ENCODE results near the gene DEPDC5.

The DEPDC5 gene

GRCh38 chr22:31945443-31945855, 191.6 kb downstream of the DEPDC5 start:
- no peak for DNase-seq (ENCODE audit: low read depth in 2 of 3, low spot score in 1 of 3)

- no peak for DNase-seq (ENCODE audit: low read depth in 2 of 3, low spot score in 1 of 3)
Observed at GRCh38 chr22:31945971-31946680, 192.3 kb downstream of the DEPDC5 start.

DNA sequence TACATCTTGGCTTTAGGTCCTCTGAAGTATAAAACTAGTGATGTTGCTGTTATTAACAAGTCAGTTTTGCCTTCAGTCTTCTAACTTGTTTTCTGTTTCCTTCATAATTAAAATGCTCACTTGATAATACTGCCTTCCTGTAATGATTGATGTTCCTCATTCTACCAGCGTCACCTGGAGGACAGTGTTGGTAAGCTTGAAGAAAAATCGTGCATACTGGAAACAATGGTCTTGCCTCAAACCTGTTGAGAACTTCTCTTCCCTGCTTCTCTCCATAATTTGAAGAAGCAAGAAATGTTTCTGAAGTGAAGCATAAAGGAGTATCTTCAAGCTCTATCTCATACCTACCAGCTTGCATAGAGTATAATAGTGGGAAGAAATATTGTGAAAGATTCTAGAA, 193.5 kb downstream of the DEPDC5 start:
- no peak for DNase-seq (ENCODE audit: low read depth in 2 of 3, low spot score in 1 of 3)

GRCh38 chr22:31948002-31948401, 194.2 kb downstream of the DEPDC5 start:
- DNase-seq (ENCODE audit: low read depth in 2 of 3, low spot score in 1 of 3), result no peak

DNA sequence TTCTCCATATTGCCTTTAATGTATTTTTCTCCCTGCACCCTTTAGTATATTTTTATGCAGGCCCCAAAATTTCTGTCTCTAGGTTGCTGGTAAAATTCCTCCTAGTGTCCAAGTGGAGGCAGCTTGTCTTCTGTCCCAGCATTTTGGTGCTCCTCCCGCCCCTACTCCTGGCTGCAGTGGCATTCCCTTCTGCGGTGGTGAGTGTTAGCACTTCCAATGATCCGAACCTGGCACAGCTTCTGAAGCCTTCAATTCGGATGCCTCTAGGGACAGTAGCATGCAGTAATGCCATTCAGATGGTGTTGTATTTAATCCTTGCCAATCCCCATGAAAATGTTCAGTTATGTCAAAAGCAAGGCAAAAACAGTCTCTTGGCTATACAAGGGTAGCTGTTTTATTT, 196.4 kb downstream of the DEPDC5 start:
- DNase-seq (ENCODE audit: low read depth in 2 of 3, low spot score in 1 of 3), result no peak

DNA sequence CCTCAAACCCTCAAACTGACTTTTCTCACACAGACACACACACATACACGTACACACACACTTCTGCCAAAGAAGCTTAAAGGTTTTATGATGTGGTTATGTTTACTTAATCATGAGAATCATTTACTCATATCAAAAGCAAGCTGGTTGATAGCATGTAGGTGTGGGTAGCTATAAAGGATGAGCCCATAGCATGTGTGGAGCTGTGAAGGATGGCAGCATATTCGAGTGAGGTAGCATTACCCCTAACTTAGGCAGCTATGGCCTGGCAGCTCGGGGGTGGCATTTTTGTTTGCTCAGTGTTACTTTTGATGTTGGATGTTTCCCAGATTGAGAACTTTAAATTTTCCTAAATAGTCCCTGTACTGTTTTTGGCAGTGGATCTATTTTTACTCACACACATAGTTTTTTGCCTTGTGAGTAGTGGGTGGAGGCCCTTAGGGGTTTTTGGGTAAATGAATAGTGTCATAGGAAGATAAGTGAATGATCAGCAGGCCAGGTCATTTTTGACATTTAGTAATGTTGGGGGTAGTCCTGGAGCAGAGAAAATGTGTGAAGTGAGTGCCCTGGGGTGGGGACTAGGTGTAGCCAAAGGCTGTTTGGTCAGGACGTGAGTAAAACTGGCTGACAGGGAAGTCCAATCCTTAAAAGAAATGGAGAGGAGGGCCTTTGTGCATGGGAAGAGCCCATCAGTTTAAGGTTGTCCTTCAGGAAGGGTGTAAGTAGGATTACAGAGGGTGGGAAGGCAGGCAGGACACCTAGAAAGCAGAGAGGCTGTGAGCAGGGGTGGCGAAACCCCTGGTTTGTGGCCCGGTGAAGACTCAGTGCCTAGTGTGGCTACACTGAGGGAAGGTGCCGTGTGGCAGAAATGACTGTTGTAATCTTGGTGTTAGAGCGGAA, 197.6 kb downstream of the DEPDC5 start:
- DNase-seq (ENCODE audit: low read depth in 2 of 3, low spot score in 1 of 3), result peak in 1 of 3 donors; percentile 20

- no peak for DNase-seq (ENCODE audit: low read depth in 2 of 3, low spot score in 1 of 3)
Observed at GRCh38 chr22:31952094-31952401, 198.2 kb downstream of the DEPDC5 start.

- no peak for DNase-seq (ENCODE audit: low read depth in 2 of 3, low spot score in 1 of 3)
Observed at GRCh38 chr22:31952472-31952871, 198.7 kb downstream of the DEPDC5 start.

DNA sequence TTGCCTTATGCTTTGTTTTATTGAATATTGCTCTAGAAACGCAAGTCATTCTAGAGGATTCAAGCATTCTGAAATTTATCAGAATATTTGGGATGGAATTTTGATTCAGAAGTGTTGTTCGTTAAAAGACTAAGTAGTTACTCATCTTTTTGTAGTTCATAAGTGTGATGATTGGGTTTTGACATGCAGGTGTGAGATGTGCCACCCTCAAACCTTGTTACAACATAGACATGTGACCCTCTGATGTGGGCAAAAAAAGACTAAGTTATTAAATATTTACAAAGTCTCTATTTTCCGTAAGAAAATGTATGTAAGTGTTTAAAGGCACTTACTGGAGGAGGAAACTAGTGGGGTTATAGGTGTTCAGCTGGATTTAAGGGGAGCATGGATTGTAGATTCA, 199.4 kb downstream of the DEPDC5 start:
- no peak for DNase-seq (ENCODE audit: low read depth in 2 of 3, low spot score in 1 of 3)

DNA sequence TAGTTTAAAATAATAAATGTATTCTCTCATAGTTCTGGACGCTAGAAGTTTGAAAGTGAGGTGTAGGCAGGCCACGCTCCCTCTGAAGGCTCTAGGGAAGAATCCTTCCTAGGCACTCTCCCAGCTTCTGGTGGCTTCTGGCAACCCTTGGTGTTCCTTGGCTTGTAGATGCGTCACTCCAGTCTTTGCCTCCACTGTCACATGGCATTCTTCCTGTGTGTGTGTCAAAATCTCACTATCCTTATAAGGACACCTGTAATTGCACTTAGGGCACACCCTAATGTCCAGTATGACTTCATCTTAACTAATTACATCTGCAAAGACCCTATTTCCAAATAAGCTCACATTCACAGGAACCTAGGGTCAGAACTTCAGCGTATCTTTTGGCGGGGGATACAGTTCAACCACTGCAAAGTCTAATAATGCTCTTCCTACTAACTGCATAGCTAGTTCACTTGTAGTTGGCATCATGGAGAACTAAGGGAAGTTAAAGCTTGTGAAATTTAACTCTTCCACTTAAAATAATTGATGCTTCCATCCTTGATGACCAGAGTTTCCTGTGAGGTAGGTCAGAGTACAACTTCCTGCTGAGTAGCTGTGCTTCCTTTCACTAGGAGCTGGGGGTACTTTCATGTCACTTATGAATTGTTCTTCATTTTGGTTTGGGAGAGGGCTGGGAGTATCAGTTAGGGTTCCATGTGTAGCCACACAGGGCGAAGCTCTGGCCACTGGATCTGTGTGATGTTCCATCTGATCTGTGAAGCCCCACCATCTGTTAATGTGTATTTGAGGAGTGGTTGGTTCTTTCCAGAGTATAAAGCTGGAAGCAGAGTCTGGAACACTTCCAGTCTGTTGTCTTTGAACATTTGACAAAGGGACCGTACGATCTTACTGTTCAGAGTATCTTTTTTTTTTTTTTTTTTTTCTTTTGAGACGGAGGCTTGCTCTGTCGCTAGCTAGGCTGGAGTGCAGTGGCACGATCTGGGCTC, 201.0 kb downstream of the DEPDC5 start:
- DNase-seq (ENCODE audit: low read depth in 2 of 3, low spot score in 1 of 3), result no peak

DNA sequence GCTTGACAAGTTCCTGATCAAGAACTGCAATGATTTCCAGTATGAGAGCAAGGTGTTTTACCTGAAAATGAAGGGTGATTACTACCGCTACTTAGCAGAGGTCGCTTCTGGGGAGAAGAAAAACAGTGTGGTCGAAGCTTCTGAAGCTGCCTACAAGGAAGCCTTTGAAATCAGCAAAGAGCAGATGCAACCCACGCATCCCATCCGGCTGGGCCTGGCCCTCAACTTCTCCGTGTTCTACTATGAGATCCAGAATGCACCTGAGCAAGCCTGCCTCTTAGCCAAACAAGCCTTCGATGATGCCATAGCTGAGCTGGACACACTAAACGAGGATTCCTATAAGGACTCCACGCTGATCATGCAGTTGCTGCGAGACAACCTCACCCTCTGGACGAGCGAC, 202.5 kb downstream of the DEPDC5 start:
- no peak for DNase-seq (ENCODE audit: low read depth in 2 of 3, low spot score in 1 of 3)

Measured in stimulated activated CD4-positive, alpha-beta T cell treated with anti-CD3 and anti-CD28 coated beads, Interleukin-12 subunit alpha, Interleukin-12 subunit beta, amount 100 ng/mL, for 48 hours (primary cell).